ENCODE measurements around the gene CD68. TPM values are rescaled to one million over a fixed set of nuclear protein-coding genes. Genes with fewer than 3 reads are reported as not detected.

CD68 gene
- total and polyA plus RNA-seq, 12 donors: 19.4 to 207 (median 145) TPM

- H3K9me3 ChIP-seq (replicated peaks in 1 of 3): no peaks in the 10 kb centered on the region
- TF ChIP-seq POLR2A (IDR thresholded peaks at IDR 0.05) (no peak), CTCF (IDR thresholded peaks at IDR 0.05) (no peak)
- intact Hi-C loops (cut with DNase I): no loop called here
- H3K36me3 ChIP-seq (replicated peaks in 1 of 2): peaks cover 0 to 52% of the 10 kb centered on the region in 2 donors
- no peak for DNase-seq
- peak overlapping the region in 2 of 5 donors; percentile 42 to 46 for H3K27ac ChIP-seq
- WGBS, 4 donors: 61 to 85% (median 66%) methylated on average over 6 to 30 of the region's 30 CpGs
- H3K27me3 ChIP-seq: no peaks in the 10 kb centered on the region
- H3K4me3 ChIP-seq: peak overlapping the region in 1 of 4 donors; percentile 12
- H3K4me1 ChIP-seq (replicated peaks in 1 of 2): peaks cover 8 to 22% of the 10 kb centered on the region in 2 donors
These were observed 9.2 kb downstream of the CD68 start for GRCh38 chr17:7588553-7589203.

GRCh38 chr17:7589204-7589868 lies 9.9 kb downstream of the CD68 start:
- H3K36me3 ChIP-seq (replicated peaks in 1 of 2): peaks cover 0 to 58% of the 10 kb centered on the region in 2 donors
- H3K4me3 ChIP-seq: peak overlapping the region in 1 of 4 donors; percentile 12
- peak overlapping the region in 2 of 5 donors; percentile 42 to 46 for H3K27ac ChIP-seq
- intact Hi-C loops (cut with DNase I): no loop called here
- 10 to 100% (median 17%) methylated on average over 1 to 56 of the region's 56 CpGs for WGBS, 4 donors
- peaks cover 8 to 21% of the 10 kb centered on the region in 2 donors for H3K4me1 ChIP-seq (replicated peaks in 1 of 2)
- H3K9me3 ChIP-seq (replicated peaks in 1 of 3): no peaks in the 10 kb centered on the region
- peak; percentile 77 to 90 (median 84) for TF ChIP-seq CTCF (IDR thresholded peaks at IDR 0.05)
- TF ChIP-seq POLR2A (IDR thresholded peaks at IDR 0.05): no peak
- no peaks in the 10 kb centered on the region for H3K27me3 ChIP-seq
- peak; percentile 81 to 94 (median 86) for DNase-seq

- no peaks in the 10 kb centered on the region for H3K27me3 ChIP-seq
- peak within 1 kb of the TSS in 1 of 4 donors; percentile 12 for H3K4me3 ChIP-seq
- H3K36me3 ChIP-seq (replicated peaks in 1 of 2): peaks cover 0 to 66% of the 10 kb centered on the region in 2 donors
These were observed 10.7 kb downstream of the CD68 start, which contains the start of gene SOX15 for GRCh38 chr17:7589891-7590691. Gene SOX15 (minus strand): TSS chr17:7590094. CDS start chr17:7589676, 418 bp downstream.

More at GRCh38 chr17:7589891-7590691, 10.7 kb downstream of the CD68 start, which contains the start of gene SOX15:
- DNase-seq: no peak
- Histone ChIP-seq H3K4me1 (replicated peaks in 1 of 2) (peaks cover under 1 to 14% of the 10 kb centered on the region in 2 donors), H3K9me3 (replicated peaks in 1 of 3) (no peaks in the 10 kb centered on the region), H3K27ac (peak within 1 kb of the TSS in 2 of 5 donors; percentile 42 to 46)
- WGBS, 4 donors: 59 to 72% (median 67%) methylated on average over 15 to 24 of the region's 24 CpGs
- no peak for TF ChIP-seq CTCF (IDR thresholded peaks at IDR 0.05)
- no peak for TF ChIP-seq POLR2A (IDR thresholded peaks at IDR 0.05)
- intact Hi-C loops (cut with DNase I): no loop called here
